Gastroesophageal sphincter (tissue), 4 donors: ENCODE results near the gene GCNT1. TPM values are rescaled to one million over a fixed set of nuclear protein-coding genes. Genes with fewer than 3 reads are reported as not detected.

Experiments
- ATAC-seq: fragments of 150-250 bp; one replicate; pipeline ENCODE4 v1.9.1; 2016; ENCODE audit warnings: mild to moderate bottlenecking, moderate library complexity
- H3K27ac ChIP-seq, 4 donors: fragments of 200-600 bp; sonication (generic) in 3 of 4; 1 replicate in 3 of 4; 2 replicates in 1 of 4; pipeline ENCODE4 v1.5.1; 2016 to 2019
- H3K27me3 ChIP-seq: fragments of 200-600 bp; sonication (generic); one replicate; pipeline ENCODE4 v1.5.1; 2019
- H3K36me3 ChIP-seq, 2 donors: fragments of 200-600 bp; sonication (generic); one replicate each; pipeline ENCODE4 v1.5.1; 2019; ENCODE audit warnings: control low read depth in 1 of 2
- H3K4me1 ChIP-seq, 3 donors: fragments of 200-600 bp; sonication (generic); 1 replicate in 2 of 3; 2 replicates in 1 of 3; pipeline ENCODE4 v1.5.1; 2016 to 2019; ENCODE audit warnings: control low read depth in 2 of 3
- H3K4me3 ChIP-seq, 2 donors: fragments of 200-600 bp; sonication (generic); one replicate each; pipeline ENCODE4 v1.5.1; 2019; ENCODE audit warnings: mild to moderate bottlenecking in 1 of 2, moderate library complexity in 1 of 2
- H3K9me3 ChIP-seq, 3 donors: fragments of 200-600 bp; sonication (generic); one replicate each; pipeline ENCODE4 v1.5.1; 2017 to 2019; ENCODE audit warnings: control low read depth in 2 of 3
- CTCF ChIP-seq, 4 experiments: fragments of 200-600 bp in 2 of 4; fragments of 450-650 bp in 2 of 4; sonication (generic) in 1 of 4; IDR thresholded peaks; one replicate each; pipeline ENCODE4 v1.5.1; 2017 to 2019; ENCODE audit warnings: antibody characterized with exemption in 4 of 4, mild to moderate bottlenecking in 2 of 4, moderate library complexity in 2 of 4
- EP300 ChIP-seq: sonication (generic); formaldehyde crosslinking; IDR thresholded peaks from one replicate; pipeline ENCODE4 v1.6.1; 2017; ENCODE audit warnings: antibody characterized with exemption, mild to moderate bottlenecking
- POLR2A ChIP-seq, 2 donors: fragments of 450-650 bp; IDR thresholded peaks; one replicate each; pipeline ENCODE4 v1.6.1; 2017; ENCODE audit warnings: antibody characterized with exemption in 2 of 2, mild to moderate bottlenecking in 2 of 2, moderate library complexity in 1 of 2
- POLR2AphosphoS5 ChIP-seq: sonication (generic); formaldehyde crosslinking; IDR thresholded peaks from one replicate; pipeline ENCODE4 v1.6.1; 2017; ENCODE audit warnings: antibody characterized with exemption
- WGBS, 2 donors: methylation state at CpG; one replicate each; pipeline ENCODE4 v1.1.5; 2018; ENCODE audit warnings: low coverage in 1 of 2; 5-methylcytosine and 5-hydroxymethylcytosine counted together
- total RNA-seq, 4 donors: library from RNA; depleted of rRNA; stranded (reverse); fragments of >200 nt; gene quantifications; one replicate each; pipeline ENCODE4 v1.1.0, GENCODE V29; 2016

The GCNT1 gene
- total RNA-seq: 1 to 10 TPM; 2.0 to 5.7 (median 3.5) TPM

- peak within 1 kb of the TSS; percentile 67 to 69 for H3K4me3 ChIP-seq
- peaks cover 29% of the 10 kb centered on the region for H3K27me3 ChIP-seq
- TF ChIP-seq POLR2A (IDR thresholded peaks at IDR 0.05) (peak; percentile 22 to 37), CTCF (IDR thresholded peaks at IDR 0.05) (peak in 1 of 4 experiments; percentile 56), EP300 (no peak), POLR2AphosphoS5 (no peak)
- no peaks in the 10 kb centered on the region for H3K36me3 ChIP-seq
- H3K4me1 ChIP-seq: peaks cover 0 to 21% (median 3%) of the 10 kb centered on the region in 3 donors
- WGBS, 2 donors: 8 to 18% methylated on average over 7 to 8 of the region's 65 CpGs
- peak within 1 kb of the TSS in 3 of 4 donors; percentile 18 to 56 (median 53) for H3K27ac ChIP-seq
- peak; percentile 91 for ATAC-seq
- H3K9me3 ChIP-seq: no peaks in the 10 kb centered on the region
Measured at GRCh38 chr9:76458903-76459693, at the start of gene GCNT1. GCNT1 (plus strand) TSS chr9:76459182; CDS start chr9:76502382, 43,200 bp downstream.

DNA sequence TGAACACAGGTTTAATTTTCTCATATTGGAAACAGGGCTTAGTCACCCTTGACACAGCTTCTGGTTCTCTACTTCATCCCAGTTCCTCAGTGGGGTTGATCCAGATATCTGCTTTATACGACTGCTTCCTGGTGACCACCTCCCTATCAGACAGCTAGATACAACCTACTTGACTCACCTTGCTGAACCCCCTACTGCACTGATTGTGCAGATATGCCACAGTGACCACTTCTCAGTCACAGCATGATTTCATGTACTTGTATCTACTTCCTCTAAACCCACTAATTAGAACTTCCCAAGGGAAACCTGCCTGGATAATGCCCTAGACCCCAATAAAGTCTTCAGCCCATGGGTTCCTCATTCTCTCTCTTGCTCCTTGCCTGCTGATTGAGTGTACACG is 46.3 kb upstream of the GCNT1 start:
- TF ChIP-seq POLR2AphosphoS5 (no peak), CTCF (IDR thresholded peaks at IDR 0.05) (no peak), POLR2A (IDR thresholded peaks at IDR 0.05) (no peak), EP300 (no peak)
- H3K27ac ChIP-seq: no peak overlapping the region
- H3K9me3 ChIP-seq: peaks cover 0 to 12% (median 0%) of the 10 kb centered on the region in 3 donors
- no peaks in the 10 kb centered on the region for H3K4me1 ChIP-seq
- ATAC-seq: no peak
- no peaks in the 10 kb centered on the region for H3K27me3 ChIP-seq
- 50 to 100% methylated on average over 1 to 2 of the region's 2 CpGs for WGBS, 2 donors
- H3K4me3 ChIP-seq: no peak overlapping the region
- no peaks in the 10 kb centered on the region for H3K36me3 ChIP-seq

- Histone ChIP-seq H3K4me1 (no peaks in the 10 kb centered on the region), H3K36me3 (no peaks in the 10 kb centered on the region), H3K4me3 (no peak overlapping the region), H3K27ac (no peak overlapping the region), H3K9me3 (peaks cover 0 to 12% (median 0%) of the 10 kb centered on the region in 3 donors), H3K27me3 (no peaks in the 10 kb centered on the region)
- no peak for ATAC-seq
- TF ChIP-seq POLR2A (IDR thresholded peaks at IDR 0.05) (no peak), CTCF (IDR thresholded peaks at IDR 0.05) (no peak), EP300 (no peak), POLR2AphosphoS5 (no peak)
Measured at GRCh38 chr9:76413658-76414057, 45.3 kb upstream of the GCNT1 start.

- H3K27ac ChIP-seq: no peak overlapping the region
- TF ChIP-seq CTCF (IDR thresholded peaks at IDR 0.05) (no peak), EP300 (no peak), POLR2AphosphoS5 (no peak), POLR2A (IDR thresholded peaks at IDR 0.05) (no peak)
- H3K4me1 ChIP-seq: no peaks in the 10 kb centered on the region
- no peak for ATAC-seq
- H3K27me3 ChIP-seq: no peaks in the 10 kb centered on the region
- H3K4me3 ChIP-seq: no peak overlapping the region
- 57 to 79% methylated on average over 4 of the region's 4 CpGs for WGBS, 2 donors
- H3K36me3 ChIP-seq: no peaks in the 10 kb centered on the region
- peaks cover 0 to 12% (median 0%) of the 10 kb centered on the region in 3 donors for H3K9me3 ChIP-seq
Measured at GRCh38 chr9:76414661-76415060, 44.3 kb upstream of the GCNT1 start.

GRCh38 chr9:76415154-76415553 is 43.8 kb upstream of the GCNT1 start:
- no peak overlapping the region for H3K4me3 ChIP-seq
- H3K27ac ChIP-seq: no peak overlapping the region
- no peaks in the 10 kb centered on the region for H3K36me3 ChIP-seq
- WGBS, 2 donors: 93 to 100% methylated on average over 1 to 2 of the region's 2 CpGs
- TF ChIP-seq POLR2A (IDR thresholded peaks at IDR 0.05) (no peak), EP300 (no peak), CTCF (IDR thresholded peaks at IDR 0.05) (no peak), POLR2AphosphoS5 (no peak)
- no peaks in the 10 kb centered on the region for H3K27me3 ChIP-seq
- no peak for ATAC-seq
- no peaks in the 10 kb centered on the region for H3K4me1 ChIP-seq
- H3K9me3 ChIP-seq: peaks cover 0 to 12% (median 0%) of the 10 kb centered on the region in 3 donors
